Endothelial cell of hepatic sinusoid (primary cell): Measurements from ENCODE around the gene CNNM4.
"Not testable (repeated sequence)": the region's sequence is repeated elsewhere in the genome, so short reads cannot be mapped to it uniquely, and the experiment has no call there.

Experiments used
- in situ Hi-C: cut with HindIII; loops from 2 replicates; pipeline ENCODE4 v1.10.0; 2017; ENCODE audit warnings: low sequenced_read_pairs

CNNM4 gene

DNA sequence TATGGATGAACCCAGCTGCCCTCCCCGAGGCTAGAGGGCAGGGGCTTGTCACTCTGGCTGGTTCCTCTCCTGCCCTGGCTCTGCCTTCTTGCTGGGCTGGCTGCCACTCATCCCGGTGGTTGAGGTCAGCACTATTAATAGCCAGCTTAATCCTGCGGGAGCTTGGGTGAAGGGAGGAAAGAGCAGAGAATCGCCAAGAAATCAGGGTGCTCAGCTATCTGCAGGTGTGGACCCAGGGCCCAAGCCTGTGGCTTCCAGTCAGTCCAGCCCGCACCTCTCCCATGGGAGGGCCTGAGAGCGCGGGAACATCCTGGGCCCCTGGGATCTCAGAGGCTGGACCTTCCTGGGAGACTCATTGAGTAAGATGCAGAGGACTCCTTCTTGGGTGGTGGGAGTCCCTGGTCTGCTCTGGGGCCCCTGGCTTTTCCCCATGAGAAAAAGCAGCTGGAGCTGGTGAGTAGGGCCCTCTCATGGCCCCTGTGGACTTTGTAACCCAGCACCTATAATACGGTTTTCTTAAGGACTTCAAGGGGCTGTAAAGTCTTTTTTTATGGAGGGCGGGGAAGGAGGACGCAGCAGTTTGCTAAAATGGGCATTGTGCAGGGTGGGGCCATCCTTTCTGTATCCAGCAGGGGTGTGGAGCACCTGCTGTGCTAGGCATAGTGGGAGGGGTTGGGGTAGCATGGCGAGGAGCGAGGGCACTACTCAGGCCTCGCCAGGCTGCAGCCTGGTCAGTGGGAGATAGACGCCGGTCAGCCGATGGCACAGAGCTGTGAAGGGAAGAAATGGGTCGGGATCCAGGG lies 27.9 kb downstream of the CNNM4 start:
- in situ Hi-C loops = no loop called here

DNA sequence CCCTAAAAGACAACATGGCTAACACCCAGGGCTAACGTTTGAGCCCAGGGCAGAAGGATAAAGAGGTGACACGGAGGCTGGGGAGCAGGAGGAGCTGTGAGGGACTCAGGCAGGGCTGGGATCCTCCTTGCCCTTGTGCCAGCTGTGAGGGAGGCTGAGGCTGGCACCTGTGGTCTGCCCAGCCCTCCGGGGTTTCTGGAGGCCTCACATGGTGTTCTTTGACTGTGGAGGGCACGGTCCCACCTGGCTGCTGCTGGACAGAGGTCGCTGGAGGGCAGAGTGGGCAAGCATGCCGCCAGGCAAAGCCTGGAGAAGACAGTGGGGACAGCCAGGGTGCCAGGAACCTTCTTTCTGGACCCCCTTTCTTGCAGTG lies 28.5 kb downstream of the CNNM4 start:
- in situ Hi-C loops = no loop called here

DNA sequence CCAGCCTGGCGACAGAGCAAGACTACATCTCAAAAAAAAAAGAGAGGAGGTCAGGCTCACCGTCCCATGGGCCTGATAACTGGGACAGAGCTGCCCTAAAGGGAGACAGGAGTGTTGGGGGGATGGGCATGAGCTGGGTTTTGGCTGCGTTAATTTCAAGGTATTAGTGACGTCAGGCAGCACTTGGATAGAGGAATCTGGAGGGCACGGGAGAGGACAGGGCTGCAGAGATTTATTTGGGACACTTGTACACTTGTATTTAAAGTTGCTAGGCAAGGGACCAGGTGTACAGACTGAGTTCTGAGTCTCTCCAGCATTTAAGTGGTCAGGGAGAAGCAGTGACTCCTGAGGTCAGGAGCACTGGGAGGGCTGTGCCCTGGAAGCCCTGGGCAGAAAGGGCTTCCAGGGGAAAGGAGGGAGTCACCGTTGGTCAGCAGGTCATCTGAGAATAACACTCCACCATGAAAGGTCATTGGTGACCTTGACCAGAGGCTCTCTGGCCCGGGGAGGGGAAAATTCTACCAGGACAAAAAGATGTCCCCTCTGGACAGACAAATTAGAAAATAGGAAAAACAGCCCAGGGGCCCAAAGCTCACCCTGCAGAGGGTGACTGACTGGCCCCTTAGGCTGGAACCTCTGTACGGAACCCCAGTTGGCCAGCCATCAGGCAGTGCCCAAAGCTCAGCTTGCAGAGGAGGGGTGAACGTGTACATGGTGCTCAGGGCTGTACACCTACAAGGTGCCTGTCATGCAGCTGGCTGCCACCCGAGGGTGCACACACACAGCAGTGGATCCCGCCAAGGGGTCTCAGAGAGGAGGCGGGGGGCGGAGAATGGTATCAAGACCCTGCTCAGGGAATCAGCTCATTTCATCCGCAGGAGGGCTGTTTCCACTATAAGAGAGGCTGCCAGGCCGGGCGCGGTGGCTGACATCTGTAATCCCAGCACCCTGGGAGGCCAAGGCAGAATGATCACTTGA lies 32.4 kb downstream of the CNNM4 start:
- in situ Hi-C loops = no loop called here

DNA sequence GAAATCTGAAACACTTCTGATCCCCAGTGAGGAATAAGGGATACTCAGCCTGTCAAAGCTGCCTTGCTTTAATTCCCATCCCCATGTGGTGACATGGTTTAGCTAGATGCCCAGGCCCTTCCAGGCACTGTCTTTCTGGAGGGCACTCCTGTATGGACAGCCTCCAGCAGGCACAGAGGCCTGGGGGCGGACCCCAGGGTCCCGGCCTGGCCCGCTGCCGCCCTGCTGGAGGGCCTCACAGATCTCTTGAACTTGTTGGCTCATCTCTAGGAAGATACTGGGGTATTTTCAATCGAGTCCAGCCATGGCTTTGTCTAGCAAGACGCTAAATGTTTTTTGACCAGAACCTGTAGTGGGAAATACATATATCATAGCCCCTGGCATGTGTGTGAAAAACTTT lies 34.4 kb downstream of the CNNM4 start:
- in situ Hi-C loops = no loop called here

DNA sequence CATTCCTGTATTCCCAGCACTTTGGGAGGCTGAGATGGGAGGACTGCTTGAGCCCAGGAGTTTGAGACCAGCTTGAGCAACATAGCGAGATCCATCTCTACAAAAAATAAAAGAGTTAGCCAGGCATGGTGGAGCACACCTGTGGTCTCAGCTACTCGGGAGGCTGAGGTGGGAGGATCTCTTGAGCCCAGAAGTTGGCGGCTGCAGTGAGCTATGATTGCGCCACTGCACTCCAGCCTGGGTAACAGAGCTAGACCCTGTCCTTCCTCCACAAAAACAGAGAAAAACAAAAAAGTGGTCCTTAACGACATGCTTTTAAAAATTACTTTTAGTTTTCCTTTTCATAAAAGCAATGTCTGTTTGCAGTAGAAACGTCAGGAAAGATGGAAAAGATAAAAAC lies 35.8 kb downstream of the CNNM4 start:
- in situ Hi-C loops = not testable (repeated sequence)

DNA sequence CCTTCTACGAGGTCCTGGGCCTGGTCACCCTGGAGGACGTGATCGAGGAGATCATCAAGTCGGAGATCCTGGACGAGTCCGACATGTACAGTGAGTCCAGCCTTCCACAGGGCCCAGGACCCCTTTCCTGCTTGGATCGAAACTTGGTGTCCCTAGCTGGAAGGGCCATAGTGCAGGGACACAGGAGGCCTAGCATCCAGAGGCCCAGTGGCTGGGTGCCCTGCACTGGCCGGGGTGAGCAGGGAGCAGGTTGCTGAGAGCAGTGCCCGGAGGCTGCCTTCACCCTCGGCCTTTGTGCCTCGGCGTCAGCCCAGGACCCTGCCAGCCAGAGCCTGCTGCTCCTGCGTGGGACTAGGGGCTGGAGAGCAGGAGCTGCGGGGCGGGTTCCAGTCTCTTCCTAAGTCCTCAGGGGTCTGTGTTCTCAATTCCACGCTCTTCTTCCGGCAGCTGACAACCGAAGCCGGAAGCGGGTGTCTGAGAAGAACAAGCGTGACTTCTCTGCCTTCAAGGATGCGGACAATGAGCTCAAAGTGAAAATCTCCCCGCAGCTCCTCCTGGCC lies 36.4 kb downstream of the CNNM4 start:
- in situ Hi-C loops = no loop called here

DNA sequence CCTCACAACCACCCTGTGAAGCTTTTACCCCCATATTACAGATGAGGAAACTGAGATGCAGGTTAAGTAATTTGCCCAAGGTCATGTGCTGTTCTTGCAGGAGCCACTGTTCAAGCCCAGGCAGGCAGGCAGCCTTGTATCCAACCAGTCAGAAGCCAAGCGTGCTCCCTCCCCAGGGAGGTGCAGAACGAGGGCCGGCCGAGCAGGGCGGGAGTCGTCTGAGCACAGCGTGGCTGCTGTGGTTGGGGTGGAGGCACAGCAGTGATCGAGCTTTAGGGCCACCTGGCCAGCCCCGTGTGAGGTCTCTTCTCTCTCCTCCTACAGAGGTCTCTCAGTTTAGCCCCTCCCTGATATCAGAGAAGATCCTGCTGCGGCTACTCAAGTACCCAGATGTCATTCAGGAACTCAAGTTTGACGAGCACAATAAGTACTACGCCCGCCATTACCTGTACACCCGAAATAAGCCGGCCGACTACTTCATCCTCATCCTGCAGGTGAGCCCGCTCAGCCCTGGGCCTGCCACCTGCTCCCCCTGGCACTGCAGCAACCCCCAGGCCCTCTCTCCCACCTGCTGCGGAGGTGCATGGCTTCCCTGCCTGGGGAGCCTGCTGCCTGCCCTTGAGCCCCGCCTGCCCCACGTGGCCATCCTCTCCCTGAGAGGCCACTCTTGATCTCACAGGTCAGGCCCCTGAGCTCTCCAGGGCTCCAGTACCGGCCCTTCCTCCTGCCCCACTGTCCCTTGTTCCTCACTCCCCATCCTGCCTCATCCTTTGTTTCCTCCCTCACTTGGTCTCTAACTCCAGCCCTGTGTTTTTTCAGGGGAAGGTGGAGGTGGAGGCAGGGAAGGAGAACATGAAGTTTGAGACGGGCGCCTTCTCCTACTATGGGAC lies 38.3 kb downstream of the CNNM4 start:
- in situ Hi-C loops = no loop called here

DNA sequence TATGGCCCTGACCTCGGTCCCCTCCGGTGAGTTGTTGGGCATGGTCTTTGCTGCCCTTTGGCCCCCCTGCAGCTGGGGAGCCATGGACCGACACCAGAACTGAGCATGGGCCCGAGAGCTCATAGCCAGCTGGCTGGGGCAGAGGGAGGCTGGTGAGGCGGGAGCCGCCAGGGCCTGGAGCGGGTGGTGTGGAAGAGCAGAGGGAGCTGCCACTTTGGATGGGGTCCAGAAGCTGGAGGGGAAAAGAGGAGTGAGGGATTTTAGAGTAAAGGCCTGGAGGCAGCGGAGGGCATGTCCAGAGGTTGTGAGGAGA lies 38.9 kb downstream of the CNNM4 start:
- in situ Hi-C loops = no loop called here

DNA sequence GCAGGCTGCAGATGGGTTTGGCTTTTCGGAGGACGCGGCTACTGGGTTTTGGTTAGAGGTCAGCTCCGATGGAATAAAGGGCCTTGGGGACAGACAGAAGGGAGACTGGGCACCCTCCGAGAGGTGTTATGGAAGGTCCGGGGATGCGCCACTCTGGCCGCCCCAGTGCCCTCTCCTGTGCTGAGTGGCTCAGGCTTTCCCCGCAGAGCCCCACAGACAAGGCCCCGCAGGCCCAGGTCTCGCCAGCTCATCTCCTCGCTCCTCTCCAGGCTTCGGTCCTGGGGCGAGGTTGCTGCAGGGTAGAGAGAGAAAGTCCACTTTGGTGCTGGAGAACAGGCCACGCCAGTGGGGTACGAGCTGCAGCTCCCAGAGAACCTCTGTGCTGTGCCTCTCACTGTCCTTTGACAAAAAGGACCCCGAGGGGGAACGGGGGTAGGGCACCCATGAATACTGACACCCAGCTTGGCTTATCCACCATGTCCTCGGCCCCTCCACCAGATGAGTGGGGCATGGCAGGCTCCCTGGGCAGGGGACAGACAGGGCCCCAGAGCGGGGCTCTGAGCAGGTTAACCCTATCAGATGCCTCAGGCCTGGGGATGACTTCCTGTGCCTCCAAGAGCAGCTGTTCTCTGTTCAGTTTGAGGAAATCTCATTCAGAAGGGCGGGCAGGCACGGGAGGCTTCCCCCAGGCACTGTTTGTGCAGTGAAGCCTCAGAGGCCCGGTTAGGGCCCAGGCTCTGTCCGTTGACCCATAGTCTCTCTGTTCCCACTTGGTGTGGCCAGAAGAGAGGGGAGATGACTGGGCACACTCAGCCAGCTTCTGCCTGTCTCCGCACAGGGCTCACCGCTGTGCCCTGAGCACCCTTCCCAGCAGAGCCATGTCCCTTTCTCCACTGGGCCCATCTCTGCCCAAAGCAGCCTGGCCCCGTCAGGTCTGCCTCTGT lies 39.6 kb downstream of the CNNM4 start:
- in situ Hi-C loops = no loop called here

DNA sequence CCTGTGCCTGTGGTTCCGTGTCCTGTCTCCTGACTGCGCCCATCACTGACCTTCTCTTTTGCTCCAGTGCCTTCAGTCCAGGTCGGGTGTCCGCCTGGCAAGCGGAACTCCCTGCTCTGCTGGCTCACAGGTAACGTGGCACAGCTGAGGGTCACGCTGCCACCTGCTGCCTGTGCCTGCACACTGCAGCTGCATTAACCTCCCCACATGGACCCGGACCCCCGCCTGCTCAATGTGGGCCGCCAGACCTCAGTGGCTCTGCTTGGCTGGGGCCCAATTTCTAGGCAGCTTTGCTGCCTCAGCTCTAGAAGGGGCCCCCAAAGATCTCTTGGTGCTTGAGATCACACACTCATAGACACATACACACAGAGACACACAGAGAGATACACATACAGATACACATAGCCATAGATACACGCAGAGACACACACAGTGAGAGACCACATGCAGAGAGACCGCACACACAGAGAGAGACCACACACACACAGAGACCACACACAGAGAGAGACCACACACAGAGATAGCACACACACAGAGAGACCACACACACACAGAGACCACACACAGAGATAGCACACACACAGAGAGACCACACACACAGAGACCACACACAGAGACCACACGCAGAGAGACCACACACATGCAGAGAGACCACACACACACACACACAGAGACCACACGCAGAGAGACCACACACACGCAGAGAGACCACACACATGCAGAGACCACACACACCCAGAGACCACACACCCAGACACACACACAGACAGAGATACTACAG lies 40.5 kb downstream of the CNNM4 start:
- in situ Hi-C loops = no loop called here

DNA sequence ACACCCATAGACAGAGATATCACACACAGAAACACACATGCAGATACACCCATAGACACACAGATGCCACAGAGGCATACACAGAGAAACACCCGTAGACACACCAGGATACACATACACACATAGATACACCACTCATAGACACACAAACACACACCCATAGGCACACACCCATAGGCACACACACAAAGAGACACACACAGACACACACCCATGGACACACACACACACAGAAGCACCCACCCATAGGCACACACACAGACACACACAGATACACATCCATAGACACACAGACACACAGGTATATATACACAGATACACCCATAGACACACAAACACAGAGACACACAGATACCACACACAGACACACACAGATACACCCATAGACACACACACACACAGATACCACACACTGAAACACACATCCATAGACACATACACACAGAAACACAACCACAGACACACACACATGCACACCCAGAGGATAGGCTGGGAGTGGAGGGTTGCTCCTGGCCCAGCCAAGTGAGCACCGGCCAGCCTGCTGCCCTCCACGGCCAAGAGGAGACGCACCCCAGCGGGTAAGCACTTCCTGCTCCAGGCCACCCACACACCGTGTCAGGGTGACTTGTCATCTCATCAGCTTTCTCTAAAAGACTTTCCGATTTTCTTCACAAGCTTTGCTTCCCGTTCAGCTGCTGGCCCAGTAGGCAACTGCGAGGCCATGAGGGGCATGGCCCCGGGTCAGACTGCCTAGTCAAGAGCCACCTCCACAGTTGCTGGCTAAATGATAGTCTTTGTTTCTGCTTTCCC lies 41.3 kb downstream of the CNNM4 start:
- in situ Hi-C loops = no loop called here

DNA sequence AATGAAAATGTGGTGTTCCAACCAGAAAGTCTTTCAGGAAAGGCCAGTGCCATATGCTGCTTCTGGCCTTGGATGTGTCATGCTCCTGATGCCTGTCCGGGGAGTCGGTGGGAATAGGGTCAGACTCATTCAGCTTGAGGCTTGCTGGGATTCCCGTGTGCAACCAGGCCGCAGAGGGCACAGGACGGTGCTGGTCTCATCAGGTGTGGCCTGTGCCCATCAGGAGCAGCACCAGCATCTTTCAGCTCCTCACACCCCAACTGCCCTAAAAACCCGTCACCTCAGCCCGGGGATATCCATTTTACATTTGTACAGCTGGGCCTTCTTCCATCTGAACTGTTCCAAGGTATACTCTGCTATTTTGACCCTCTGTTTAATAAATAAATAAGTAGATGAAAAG lies 42.0 kb downstream of the CNNM4 start:
- in situ Hi-C loops = no loop called here

DNA sequence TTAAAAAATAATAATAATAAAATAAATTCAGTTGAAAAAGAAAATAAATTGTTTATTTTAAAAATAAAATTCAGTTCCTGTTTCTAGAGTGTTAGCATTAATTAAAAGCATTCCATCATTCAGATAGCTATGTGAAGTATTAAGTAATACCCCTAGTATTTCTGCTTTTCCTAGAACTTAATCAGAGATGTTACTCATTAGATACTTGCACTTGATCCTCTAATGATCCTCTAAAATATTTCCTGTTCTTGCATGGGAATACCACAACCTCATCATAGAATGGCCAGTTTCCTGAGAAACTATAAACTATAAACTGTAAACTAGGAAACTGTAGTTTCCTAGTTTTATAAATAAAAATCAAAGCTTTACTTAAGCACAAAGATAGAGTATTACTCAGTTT lies 44.3 kb downstream of the CNNM4 start:
- in situ Hi-C loops = no loop called here

DNA sequence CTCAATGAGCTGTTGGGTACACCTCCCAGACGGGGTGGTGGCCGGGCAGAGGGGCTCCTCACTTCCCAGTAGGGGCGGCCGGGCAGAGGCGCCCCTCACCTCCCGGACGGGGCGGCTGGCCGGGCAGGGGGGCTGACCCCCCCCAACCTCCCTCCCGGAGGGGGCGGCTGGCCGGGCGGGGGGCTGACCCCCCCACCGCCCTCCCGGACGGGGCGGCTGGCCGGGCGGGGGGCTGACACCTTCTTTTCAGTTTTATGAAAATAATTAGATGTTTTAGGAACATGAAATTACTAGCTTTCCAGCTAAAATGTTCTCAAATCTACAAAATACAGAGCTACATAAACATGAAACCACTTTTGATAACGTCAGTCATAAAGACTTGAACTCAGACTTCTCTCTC lies 45.2 kb downstream of the CNNM4 start:
- in situ Hi-C loops = not testable (repeated sequence)

DNA sequence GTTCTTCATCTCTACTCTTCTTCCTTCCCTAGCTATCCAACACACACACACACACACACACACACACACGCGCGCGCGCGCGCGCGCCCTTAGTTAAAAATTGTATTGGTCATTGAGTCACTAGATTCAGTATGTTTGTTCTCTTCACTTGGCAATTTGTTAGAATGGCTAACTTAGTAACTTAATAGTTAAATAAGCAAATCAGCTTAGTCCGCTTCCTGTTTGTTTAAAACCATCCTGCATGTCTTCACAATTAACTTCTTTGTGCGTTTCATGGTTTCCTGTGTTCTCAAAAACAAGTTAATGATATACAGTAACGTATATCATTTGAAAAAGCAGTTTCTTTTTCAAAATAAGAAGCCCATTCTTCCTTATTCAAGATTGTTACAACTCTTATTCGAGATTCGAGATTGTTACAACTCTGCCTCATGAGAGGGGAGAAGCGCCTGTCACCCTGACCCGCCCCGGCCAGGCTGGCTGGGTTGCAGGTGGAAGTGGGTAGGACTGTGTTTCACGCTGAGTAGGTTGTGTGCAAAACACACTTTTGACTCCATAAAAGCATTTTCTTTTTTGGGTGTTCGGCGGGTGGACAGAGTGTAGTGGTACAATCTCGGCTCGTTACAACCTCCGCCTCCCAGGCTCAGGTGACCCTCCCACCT lies 45.9 kb downstream of the CNNM4 start:
- in situ Hi-C loops = no loop called here

DNA sequence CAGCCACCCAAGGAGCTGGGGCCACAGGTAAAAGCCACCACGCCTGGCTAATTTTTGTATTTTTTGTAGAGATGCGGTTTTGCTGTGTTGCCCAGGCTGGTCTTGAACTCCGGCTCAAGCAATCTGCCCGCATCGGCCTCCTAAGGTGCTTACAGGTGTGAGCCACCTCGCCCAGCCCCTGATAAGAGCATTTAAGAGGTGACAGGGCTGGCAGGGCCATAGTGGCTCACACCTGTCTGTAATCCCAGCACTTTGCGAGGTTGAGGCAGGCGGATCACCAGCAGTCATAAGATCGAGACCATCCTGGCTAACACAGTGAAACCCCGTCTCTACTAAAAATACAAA lies 46.4 kb downstream of the CNNM4 start:
- in situ Hi-C loops = no loop called here

DNA sequence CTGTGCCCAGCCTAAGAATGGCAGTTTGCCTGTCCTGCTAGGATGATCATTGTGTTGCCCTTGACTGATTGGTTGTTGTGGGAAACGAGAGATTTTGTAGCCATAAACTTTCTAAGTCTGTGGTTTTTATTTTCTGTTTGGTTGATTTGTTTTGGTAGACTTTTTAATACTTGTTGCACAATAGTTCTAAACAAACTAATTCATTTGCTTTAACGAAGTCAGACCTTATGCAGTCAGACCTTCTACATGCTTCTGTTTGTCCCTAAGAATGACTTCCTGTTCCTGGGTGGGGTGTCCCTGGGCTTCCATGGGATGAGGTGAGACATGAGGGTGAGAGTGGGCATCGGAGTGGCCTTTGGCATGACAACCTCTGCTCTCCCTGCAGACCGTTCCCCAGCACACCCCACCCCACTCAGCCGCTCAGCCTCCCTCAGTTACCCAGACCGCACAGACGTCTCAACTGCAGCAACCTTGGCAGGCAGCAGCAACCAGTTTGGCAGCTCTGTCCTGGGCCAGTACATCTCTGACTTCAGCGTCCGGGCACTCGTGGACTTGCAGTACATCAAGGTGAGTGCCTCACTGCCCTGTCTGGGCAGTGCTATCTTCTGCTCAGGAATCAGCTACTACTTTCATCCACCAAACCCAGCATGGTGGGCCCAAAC lies 47.6 kb downstream of the CNNM4 start:
- in situ Hi-C loops = no loop called here
